K562 (cell line): ENCODE measurements around the gene GAS2L1.

Experiments
- KLF16 ChIP-seq: IDR thresholded peaks from 2 replicates; pipeline ENCODE4 v1.6.1; 2016; ENCODE audit warnings: antibody characterized with exemption
- TEAD4 ChIP-seq, 2 experiments: sonication (generic) in 1 of 2; formaldehyde crosslinking in 1 of 2; IDR thresholded peaks; 2 replicates each; pipeline versions ENCODE4 v1.6.1 to v1.8.0; 2012 to 2022; ENCODE audit warnings: borderline replicate concordance in 1 of 2, inconsistent platforms in 1 of 2, low read length in 1 of 2, mild to moderate bottlenecking in 1 of 2, missing genetic modification reagents in 1 of 2
- TF ChIP-seq, protein P1 (sequence below), 3 experiments: IDR thresholded peaks in 2 of 3; conservative IDR thresholded peaks in 1 of 3; 2 replicates each; pipeline ENCODE4 v1.5.1; 2011 to 2012; ENCODE audit warnings: low read length in 3 of 3, mild to moderate bottlenecking in 3 of 3, control low read depth in 2 of 3, improper control_type of control experiment in 1 of 3, inconsistent platforms in 1 of 3, low read depth in 1 of 3, mixed read lengths in 1 of 3, moderate library complexity in 1 of 3; ENCODE audit not compliant: insufficient read depth in 2 of 3
- TF ChIP-seq, protein P2 (sequence below): sonication (generic); formaldehyde crosslinking; IDR thresholded peaks from 2 replicates; pipeline ENCODE4 v1.8.0; 2022; ENCODE audit warnings: mild to moderate bottlenecking, missing genetic modification reagents

DNA sequence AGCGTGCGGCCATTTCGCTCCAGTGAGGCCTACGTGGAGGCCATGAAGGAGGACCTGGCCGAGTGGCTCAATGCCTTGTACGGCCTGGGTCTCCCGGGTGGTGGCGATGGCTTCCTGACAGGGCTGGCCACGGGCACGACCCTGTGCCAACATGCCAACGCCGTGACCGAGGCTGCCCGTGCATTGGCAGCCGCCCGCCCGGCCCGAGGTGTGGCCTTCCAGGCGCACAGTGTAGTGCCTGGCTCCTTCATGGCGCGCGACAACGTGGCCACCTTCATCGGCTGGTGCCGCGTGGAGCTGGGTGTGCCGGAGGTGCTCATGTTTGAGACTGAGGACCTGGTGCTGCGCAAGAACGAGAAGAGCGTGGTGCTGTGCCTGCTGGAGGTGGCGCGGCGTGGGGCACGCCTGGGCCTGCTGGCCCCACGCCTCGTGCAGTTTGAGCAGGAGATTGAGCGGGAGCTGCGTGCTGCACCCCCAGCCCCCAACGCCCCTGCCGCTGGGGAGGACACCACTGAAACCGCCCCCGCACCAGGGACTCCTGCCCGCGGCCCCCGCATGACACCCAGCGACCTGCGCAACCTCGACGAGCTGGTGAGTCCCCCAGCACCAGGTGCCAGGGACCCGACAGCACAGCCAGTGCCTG lies 1.8 kb downstream of the GAS2L1 start:
- TF ChIP-seq KLF16 (no peak), TEAD4 (IDR thresholded peaks at IDR 0.05; ENCODE audit: low read length) (no peak), TEAD4 (CRISPR knock-in tag; IDR thresholded peaks at IDR 0.05; ENCODE audit: borderline replicate concordance) (no peak)
- TF ChIP-seq, protein P1, sequence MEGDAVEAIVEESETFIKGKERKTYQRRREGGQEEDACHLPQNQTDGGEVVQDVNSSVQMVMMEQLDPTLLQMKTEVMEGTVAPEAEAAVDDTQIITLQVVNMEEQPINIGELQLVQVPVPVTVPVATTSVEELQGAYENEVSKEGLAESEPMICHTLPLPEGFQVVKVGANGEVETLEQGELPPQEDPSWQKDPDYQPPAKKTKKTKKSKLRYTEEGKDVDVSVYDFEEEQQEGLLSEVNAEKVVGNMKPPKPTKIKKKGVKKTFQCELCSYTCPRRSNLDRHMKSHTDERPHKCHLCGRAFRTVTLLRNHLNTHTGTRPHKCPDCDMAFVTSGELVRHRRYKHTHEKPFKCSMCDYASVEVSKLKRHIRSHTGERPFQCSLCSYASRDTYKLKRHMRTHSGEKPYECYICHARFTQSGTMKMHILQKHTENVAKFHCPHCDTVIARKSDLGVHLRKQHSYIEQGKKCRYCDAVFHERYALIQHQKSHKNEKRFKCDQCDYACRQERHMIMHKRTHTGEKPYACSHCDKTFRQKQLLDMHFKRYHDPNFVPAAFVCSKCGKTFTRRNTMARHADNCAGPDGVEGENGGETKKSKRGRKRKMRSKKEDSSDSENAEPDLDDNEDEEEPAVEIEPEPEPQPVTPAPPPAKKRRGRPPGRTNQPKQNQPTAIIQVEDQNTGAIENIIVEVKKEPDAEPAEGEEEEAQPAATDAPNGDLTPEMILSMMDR (IDR thresholded peaks at IDR 0.05 in 2 of 3, conservative IDR thresholded peaks at IDR 0.05 in 1 of 3; ENCODE audit: insufficient read depth in 2 of 3, low read depth in 1 of 3, low read length in 3 of 3) = no peak
- TF ChIP-seq, protein P2, sequence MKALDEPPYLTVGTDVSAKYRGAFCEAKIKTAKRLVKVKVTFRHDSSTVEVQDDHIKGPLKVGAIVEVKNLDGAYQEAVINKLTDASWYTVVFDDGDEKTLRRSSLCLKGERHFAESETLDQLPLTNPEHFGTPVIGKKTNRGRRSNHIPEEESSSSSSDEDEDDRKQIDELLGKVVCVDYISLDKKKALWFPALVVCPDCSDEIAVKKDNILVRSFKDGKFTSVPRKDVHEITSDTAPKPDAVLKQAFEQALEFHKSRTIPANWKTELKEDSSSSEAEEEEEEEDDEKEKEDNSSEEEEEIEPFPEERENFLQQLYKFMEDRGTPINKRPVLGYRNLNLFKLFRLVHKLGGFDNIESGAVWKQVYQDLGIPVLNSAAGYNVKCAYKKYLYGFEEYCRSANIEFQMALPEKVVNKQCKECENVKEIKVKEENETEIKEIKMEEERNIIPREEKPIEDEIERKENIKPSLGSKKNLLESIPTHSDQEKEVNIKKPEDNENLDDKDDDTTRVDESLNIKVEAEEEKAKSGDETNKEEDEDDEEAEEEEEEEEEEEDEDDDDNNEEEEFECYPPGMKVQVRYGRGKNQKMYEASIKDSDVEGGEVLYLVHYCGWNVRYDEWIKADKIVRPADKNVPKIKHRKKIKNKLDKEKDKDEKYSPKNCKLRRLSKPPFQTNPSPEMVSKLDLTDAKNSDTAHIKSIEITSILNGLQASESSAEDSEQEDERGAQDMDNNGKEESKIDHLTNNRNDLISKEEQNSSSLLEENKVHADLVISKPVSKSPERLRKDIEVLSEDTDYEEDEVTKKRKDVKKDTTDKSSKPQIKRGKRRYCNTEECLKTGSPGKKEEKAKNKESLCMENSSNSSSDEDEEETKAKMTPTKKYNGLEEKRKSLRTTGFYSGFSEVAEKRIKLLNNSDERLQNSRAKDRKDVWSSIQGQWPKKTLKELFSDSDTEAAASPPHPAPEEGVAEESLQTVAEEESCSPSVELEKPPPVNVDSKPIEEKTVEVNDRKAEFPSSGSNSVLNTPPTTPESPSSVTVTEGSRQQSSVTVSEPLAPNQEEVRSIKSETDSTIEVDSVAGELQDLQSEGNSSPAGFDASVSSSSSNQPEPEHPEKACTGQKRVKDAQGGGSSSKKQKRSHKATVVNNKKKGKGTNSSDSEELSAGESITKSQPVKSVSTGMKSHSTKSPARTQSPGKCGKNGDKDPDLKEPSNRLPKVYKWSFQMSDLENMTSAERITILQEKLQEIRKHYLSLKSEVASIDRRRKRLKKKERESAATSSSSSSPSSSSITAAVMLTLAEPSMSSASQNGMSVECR (CRISPR knock-in tag) = no peak
